OCI-LY3 (cell line): ENCODE results near the gene ZXDC.

Experiments used
- H2AFZ ChIP-seq: fragments of 200-600, 300-600 bp; shearing (Covaris generic); 2 replicates; pipeline ENCODE4 v1.6.0; 2014; ENCODE audit warnings: antibody characterized with exemption, low read depth, low read length
- H3K27ac ChIP-seq: fragments of 200-600, 300-600 bp; sonication (generic); 2 replicates; pipeline ENCODE4 v1.5.1; 2014; ENCODE audit warnings: mild to moderate bottlenecking, low read length, moderate library complexity, mixed read lengths
- H3K27me3 ChIP-seq: fragments of 200-600, 300-600 bp; sonication (generic); 2 replicates; pipeline ENCODE4 v1.6.1; 2014; ENCODE audit warnings: low read depth, low read length, mixed read lengths
- H3K36me3 ChIP-seq: fragments of 200-600, 300-600 bp; sonication (generic); replicated peaks from 2 replicates; pipeline ENCODE3; 2014; ENCODE audit warnings: low read depth, low read length, mixed read lengths
- H3K4me1 ChIP-seq: fragments of 300-600, 200-600 bp; sonication (generic); 2 replicates; pipeline ENCODE4 v1.6.1; 2014; ENCODE audit warnings: low read length, mixed read lengths
- H3K4me2 ChIP-seq: fragments of 200-600, 300-600 bp; sonication (generic); 2 replicates; pipeline ENCODE4 v1.6.1; 2014; ENCODE audit warnings: low read length, mixed read lengths
- H3K4me3 ChIP-seq: fragments of 300-600, 200-600 bp; sonication (generic); 2 replicates; pipeline ENCODE4 v1.5.1; 2014; ENCODE audit warnings: antibody characterized with exemption, mild to moderate bottlenecking, low read length, moderate library complexity
- H3K79me2 ChIP-seq: fragments of 300-600, 200-600 bp; shearing (Covaris generic); 2 replicates; pipeline ENCODE4 v1.6.1; 2014; ENCODE audit warnings: mild to moderate bottlenecking, low read length, mixed read lengths
- H3K9ac ChIP-seq: fragments of 300-600, 200-600 bp; shearing (Covaris generic); 2 replicates; pipeline ENCODE4 v1.6.0; 2014; ENCODE audit warnings: mild to moderate bottlenecking, low read length, moderate library complexity
- H3K9me3 ChIP-seq: fragments of 200-600, 300-600 bp; shearing (Covaris generic); 2 replicates; pipeline ENCODE4 v1.6.1; 2014; ENCODE audit warnings: low read length, mixed read lengths; ENCODE audit not compliant: insufficient read depth
- H4K20me1 ChIP-seq: fragments of 200-600, 300-600 bp; sonication (generic); 2 replicates; pipeline ENCODE4 v1.6.1; 2016; ENCODE audit warnings: low read length, mixed read lengths; ENCODE audit not compliant: insufficient read depth
- EZH2phosphoT487 ChIP-seq: fragments of 200-600 bp; shearing (Covaris generic); IDR thresholded peaks from 2 replicates; pipeline ENCODE4 v1.6.1; 2018; ENCODE audit warnings: antibody characterized with exemption, mixed run types, low read depth
- TF ChIP-seq, protein P1 (sequence below): fragments of 200-600, 300-600 bp; sonication (generic); IDR thresholded peaks from 2 replicates; pipeline ENCODE4 v1.5.1; 2014; ENCODE audit warnings: antibody characterized with exemption, low read length, low read depth

The ZXDC gene

GRCh38 chr3:126519506-126520455 lies 44.1 kb upstream of the ZXDC start:
- no peak overlapping the region for H3K9ac ChIP-seq
- no peak overlapping the region for H3K4me3 ChIP-seq
- no peaks in the 10 kb centered on the region for H3K36me3 ChIP-seq
- H3K4me2 ChIP-seq, result no peak overlapping the region
- H2AFZ ChIP-seq, result no peak overlapping the region
- no peak overlapping the region for H3K27ac ChIP-seq
- H3K79me2 ChIP-seq, result no peaks in the 10 kb centered on the region
- H3K27me3 ChIP-seq, result no peaks in the 10 kb centered on the region
- TF ChIP-seq EZH2phosphoT487, result no peak
- TF ChIP-seq, protein P1, sequence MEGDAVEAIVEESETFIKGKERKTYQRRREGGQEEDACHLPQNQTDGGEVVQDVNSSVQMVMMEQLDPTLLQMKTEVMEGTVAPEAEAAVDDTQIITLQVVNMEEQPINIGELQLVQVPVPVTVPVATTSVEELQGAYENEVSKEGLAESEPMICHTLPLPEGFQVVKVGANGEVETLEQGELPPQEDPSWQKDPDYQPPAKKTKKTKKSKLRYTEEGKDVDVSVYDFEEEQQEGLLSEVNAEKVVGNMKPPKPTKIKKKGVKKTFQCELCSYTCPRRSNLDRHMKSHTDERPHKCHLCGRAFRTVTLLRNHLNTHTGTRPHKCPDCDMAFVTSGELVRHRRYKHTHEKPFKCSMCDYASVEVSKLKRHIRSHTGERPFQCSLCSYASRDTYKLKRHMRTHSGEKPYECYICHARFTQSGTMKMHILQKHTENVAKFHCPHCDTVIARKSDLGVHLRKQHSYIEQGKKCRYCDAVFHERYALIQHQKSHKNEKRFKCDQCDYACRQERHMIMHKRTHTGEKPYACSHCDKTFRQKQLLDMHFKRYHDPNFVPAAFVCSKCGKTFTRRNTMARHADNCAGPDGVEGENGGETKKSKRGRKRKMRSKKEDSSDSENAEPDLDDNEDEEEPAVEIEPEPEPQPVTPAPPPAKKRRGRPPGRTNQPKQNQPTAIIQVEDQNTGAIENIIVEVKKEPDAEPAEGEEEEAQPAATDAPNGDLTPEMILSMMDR, result no peak
- H4K20me1 ChIP-seq, result no peaks in the 10 kb centered on the region
- H3K9me3 ChIP-seq, result no peaks in the 10 kb centered on the region
- H3K4me1 ChIP-seq, result no peaks in the 10 kb centered on the region

DNA sequence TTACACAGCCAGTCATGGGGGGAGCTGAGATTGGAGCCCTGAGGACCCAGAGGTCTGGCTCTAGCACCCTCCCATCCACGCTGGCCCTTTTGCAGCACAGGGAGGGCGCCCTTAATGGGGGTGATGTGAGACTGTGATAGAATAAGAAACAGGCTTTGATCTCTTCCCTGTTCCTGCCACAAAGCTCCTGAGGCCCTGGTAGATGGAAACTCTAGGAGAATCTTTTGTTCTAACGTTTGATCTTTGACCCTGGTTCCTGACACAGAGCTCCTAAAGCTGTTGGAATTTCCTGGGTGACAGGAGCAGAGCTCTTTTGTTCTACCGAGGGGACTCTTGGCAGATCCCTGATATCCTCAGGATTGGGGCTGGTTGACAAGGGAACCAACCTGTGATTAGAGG lies 43.1 kb upstream of the ZXDC start:
- TF ChIP-seq, protein P1, result no peak
- TF ChIP-seq EZH2phosphoT487, result no peak
- no peak overlapping the region for H3K9ac ChIP-seq
- H4K20me1 ChIP-seq, result no peaks in the 10 kb centered on the region
- no peaks in the 10 kb centered on the region for H3K79me2 ChIP-seq
- no peak overlapping the region for H3K4me3 ChIP-seq
- no peak overlapping the region for H3K27ac ChIP-seq
- no peaks in the 10 kb centered on the region for H3K36me3 ChIP-seq
- H3K4me1 ChIP-seq, result no peaks in the 10 kb centered on the region
- no peak overlapping the region for H2AFZ ChIP-seq
- no peak overlapping the region for H3K4me2 ChIP-seq
- no peaks in the 10 kb centered on the region for H3K9me3 ChIP-seq
- H3K27me3 ChIP-seq, result no peaks in the 10 kb centered on the region

DNA sequence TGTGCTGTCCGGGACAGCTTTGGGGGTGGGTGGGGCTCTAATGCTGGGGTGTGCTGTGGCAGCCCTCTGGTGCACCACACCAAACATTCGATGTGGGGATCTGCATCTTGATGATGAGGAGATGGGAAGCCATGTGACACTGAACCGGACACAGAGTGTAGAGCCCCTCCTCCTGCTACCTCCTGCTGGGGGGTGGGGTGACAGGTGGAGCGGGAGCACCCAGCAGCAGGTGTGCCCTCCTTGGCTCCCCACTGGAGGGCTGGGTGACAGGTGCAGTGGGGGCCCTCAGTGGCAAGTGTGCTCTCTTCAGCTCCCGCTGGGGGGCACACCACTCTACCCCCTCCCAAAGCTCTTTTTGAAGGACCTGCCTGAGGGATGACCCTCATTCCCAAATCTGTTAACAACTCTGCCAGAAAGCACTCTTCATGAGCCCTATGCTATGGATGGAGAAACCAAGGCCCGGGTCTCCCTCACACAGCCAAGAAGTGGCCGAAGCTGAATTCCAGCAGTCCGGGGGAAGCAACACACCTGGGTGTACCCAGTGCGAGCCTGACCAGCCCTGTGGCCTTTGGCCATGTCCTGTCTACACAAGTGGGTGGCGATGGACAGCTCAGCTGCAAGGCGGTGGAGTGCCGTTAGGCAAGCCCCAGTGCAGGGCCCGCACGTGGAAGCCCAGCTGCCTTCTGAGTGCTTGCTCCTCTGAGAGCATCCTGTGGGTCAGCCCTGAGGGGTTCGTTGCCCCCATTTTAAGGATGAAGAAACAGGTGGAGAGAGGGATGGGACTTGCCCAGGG lies 42.5 kb upstream of the ZXDC start:
- no peaks in the 10 kb centered on the region for H4K20me1 ChIP-seq
- no peak overlapping the region for H3K4me2 ChIP-seq
- H2AFZ ChIP-seq, result no peak overlapping the region
- no peaks in the 10 kb centered on the region for H3K27me3 ChIP-seq
- H3K4me3 ChIP-seq, result no peak overlapping the region
- H3K79me2 ChIP-seq, result no peaks in the 10 kb centered on the region
- H3K27ac ChIP-seq, result no peak overlapping the region
- no peak overlapping the region for H3K9ac ChIP-seq
- H3K36me3 ChIP-seq, result no peaks in the 10 kb centered on the region
- TF ChIP-seq EZH2phosphoT487, result no peak
- TF ChIP-seq, protein P1, result no peak
- no peaks in the 10 kb centered on the region for H3K4me1 ChIP-seq
- H3K9me3 ChIP-seq, result no peaks in the 10 kb centered on the region

DNA sequence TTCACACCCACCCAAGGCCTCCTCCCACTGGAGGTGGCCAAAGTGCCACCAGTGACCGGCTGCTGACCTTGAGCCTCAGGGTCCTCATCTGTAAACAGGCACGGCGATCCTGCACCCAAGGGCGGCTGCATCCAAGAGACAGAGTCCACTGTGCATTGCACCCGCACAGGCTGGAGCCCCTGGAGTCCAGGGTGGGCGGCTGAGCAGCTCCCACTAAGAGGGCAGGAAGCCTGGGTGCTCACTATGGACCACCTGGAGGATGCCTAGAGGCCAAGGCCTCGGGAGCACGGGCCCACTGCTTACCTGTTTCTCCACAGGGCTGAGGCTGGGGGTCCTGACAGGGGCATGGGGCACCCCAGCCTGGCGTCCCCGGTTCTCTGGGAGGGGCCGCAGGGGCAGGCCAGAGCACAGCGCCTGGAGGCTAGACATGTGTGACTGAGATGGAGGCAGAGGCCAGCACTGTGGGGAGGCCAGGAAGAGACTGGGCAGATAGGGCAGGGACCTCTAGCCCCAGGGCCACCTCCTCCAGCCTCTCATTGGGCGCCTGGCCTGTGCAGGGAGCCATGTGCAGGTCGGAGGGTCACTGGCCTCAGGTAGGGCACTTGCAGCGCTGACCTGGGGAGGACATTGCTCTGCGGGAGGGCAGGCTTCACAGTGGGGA lies 41.7 kb upstream of the ZXDC start, which contains the start of gene UROC1:
TSS of gene UROC1 (minus strand) at position 483 of the 661 bp plus-strand sequence. CDS start at position 429, 54 bp downstream.
- no peaks in the 10 kb centered on the region for H3K9me3 ChIP-seq
- no peaks in the 10 kb centered on the region for H4K20me1 ChIP-seq
- H3K27me3 ChIP-seq, result no peaks in the 10 kb centered on the region
- no peak within 1 kb of the TSS for H3K27ac ChIP-seq
- H3K79me2 ChIP-seq, result no peaks in the 10 kb centered on the region
- no peaks in the 10 kb centered on the region for H3K4me1 ChIP-seq
- H3K4me3 ChIP-seq, result no peak within 1 kb of the TSS
- no peak within 1 kb of the TSS for H2AFZ ChIP-seq
- H3K4me2 ChIP-seq, result no peak within 1 kb of the TSS
- H3K9ac ChIP-seq, result no peak within 1 kb of the TSS
- TF ChIP-seq, protein P1, result no peak
- TF ChIP-seq EZH2phosphoT487, result no peak
- no peaks in the 10 kb centered on the region for H3K36me3 ChIP-seq
